CD14-positive monocyte (primary cell): ENCODE results near the gene PCNT. TPM values are rescaled to one million over a fixed set of nuclear protein-coding genes. Genes with fewer than 3 reads are reported as not detected.

ENCODE experiments used
- DNase-seq, 3 donors: peaks; one replicate each; pipeline ENCODE4 v3.0.0-alpha.2; 2011 to 2022
- H2AFZ ChIP-seq: 2 replicates; pipeline ENCODE4 v1.6.0; 2012; ENCODE audit warnings: mild to moderate bottlenecking, low read depth, low read length, inconsistent platforms; ENCODE audit not compliant: insufficient read depth, poor library complexity, severe bottlenecking
- H3K27ac ChIP-seq, 2 donors: 1 replicate in 1 of 2; 2 replicates in 1 of 2; pipeline ENCODE4 v1.5.1; 2012 to 2013; ENCODE audit warnings: low read length in 2 of 2, control low read depth in 1 of 2, inconsistent platforms in 1 of 2, low read depth in 1 of 2, mild to moderate bottlenecking in 1 of 2
- H3K27me3 ChIP-seq, 2 donors: one replicate each; pipeline versions ENCODE4 v1.6.0 to v1.6.1; 2011 to 2013; ENCODE audit warnings: low read length in 2 of 2; ENCODE audit not compliant: control insufficient read depth in 2 of 2, insufficient read depth in 2 of 2
- H3K36me3 ChIP-seq, 2 donors: replicated peaks in 1 of 2; 1 replicate in 1 of 2; 2 replicates in 1 of 2; pipeline versions ENCODE4 v1.5.1 to v1.6.1; 2012 to 2013; ENCODE audit warnings: low read length in 2 of 2, control low read depth in 1 of 2, inconsistent platforms in 1 of 2, mild to moderate bottlenecking in 1 of 2; ENCODE audit not compliant: insufficient read depth in 2 of 2, control insufficient read depth in 1 of 2
- H3K4me1 ChIP-seq, 2 donors: 1 replicate in 1 of 2; 2 replicates in 1 of 2; pipeline versions ENCODE4 v1.5.1 to v1.6.1; 2012 to 2013; ENCODE audit warnings: low read length in 2 of 2, control low read depth in 1 of 2, inconsistent platforms in 1 of 2, mild to moderate bottlenecking in 1 of 2, moderate library complexity in 1 of 2; ENCODE audit not compliant: insufficient read depth in 2 of 2, control insufficient read depth in 1 of 2
- H3K4me2 ChIP-seq: replicated peaks from 2 replicates; pipeline ENCODE3; 2012; ENCODE audit warnings: low read length, moderate library complexity, mild to moderate bottlenecking; ENCODE audit not compliant: poor library complexity, severe bottlenecking; ENCODE audit errors: extremely low read depth
- H3K4me3 ChIP-seq, 3 experiments: fragments of 200-600 bp in 1 of 3; sonication (generic) in 1 of 3; replicated peaks in 1 of 3; 1 replicate in 2 of 3; 2 replicates in 1 of 3; pipeline ENCODE4 v1.5.1; 2011 to 2013; ENCODE audit warnings: low read length in 3 of 3, mild to moderate bottlenecking in 3 of 3, control low read depth in 2 of 3, low read depth in 2 of 3, inconsistent platforms in 1 of 3, moderate library complexity in 1 of 3
- H3K79me2 ChIP-seq: 2 replicates; pipeline ENCODE4 v1.6.0; 2012; ENCODE audit warnings: mild to moderate bottlenecking, control low read depth, inconsistent platforms, low read length, moderate library complexity; ENCODE audit not compliant: insufficient read depth
- H3K9ac ChIP-seq: 2 replicates; pipeline ENCODE4 v1.6.0; 2017; ENCODE audit warnings: low read length, mild to moderate bottlenecking; ENCODE audit not compliant: insufficient read depth, poor library complexity, severe bottlenecking
- H3K9me3 ChIP-seq, 2 donors: replicated peaks in 1 of 2; 1 replicate in 1 of 2; 2 replicates in 1 of 2; pipeline versions ENCODE4 v1.5.1 to v1.6.1; 2012 to 2013; ENCODE audit warnings: low read length in 2 of 2, control low read depth in 1 of 2; ENCODE audit not compliant: control insufficient read depth in 1 of 2, insufficient read depth in 1 of 2
- H4K20me1 ChIP-seq: 2 replicates; pipeline ENCODE4 v1.6.0; 2012; ENCODE audit warnings: mild to moderate bottlenecking, low read length, control low read depth, moderate library complexity; ENCODE audit not compliant: insufficient read depth
- H3K27ac Mint-ChIP-seq, 7 donors: one replicate each; pipeline ENCODE4 v1.8.0; 2020; ENCODE audit warnings: mild to moderate bottlenecking in 7 of 7, mixed read lengths in 7 of 7, moderate library complexity in 6 of 7, inconsistent platforms in 2 of 7
- H3K27me3 Mint-ChIP-seq, 3 donors: one replicate each; pipeline ENCODE4 v1.8.0; 2021 to 2022; ENCODE audit warnings: low read depth in 3 of 3, mild to moderate bottlenecking in 3 of 3, mixed read lengths in 3 of 3, moderate library complexity in 3 of 3, inconsistent platforms in 1 of 3
- H3K36me3 Mint-ChIP-seq, 2 donors: one replicate each; pipeline ENCODE4 v1.8.0; 2020; ENCODE audit warnings: mixed read lengths in 2 of 2, inconsistent platforms in 1 of 2, mild to moderate bottlenecking in 1 of 2
- H3K4me1 Mint-ChIP-seq: one replicate; pipeline ENCODE4 v1.8.0; 2020; ENCODE audit warnings: mild to moderate bottlenecking, mixed read lengths
- H3K4me3 Mint-ChIP-seq, 2 donors: one replicate each; pipeline ENCODE4 v1.8.0; 2020; ENCODE audit warnings: mild to moderate bottlenecking in 2 of 2, mixed read lengths in 2 of 2, moderate library complexity in 1 of 2
- H3K9me3 Mint-ChIP-seq, 7 donors: one replicate each; pipeline ENCODE4 v1.8.0; 2020 to 2022; ENCODE audit warnings: mixed read lengths in 7 of 7, mild to moderate bottlenecking in 6 of 7, moderate library complexity in 6 of 7, inconsistent platforms in 2 of 7
- WGBS: methylation state at CpG from one replicate; pipeline ENCODE4 v1.1.5; 2013; ENCODE audit warnings: missing lambda C conversion rate; ENCODE audit not compliant: insufficient coverage; 5-methylcytosine and 5-hydroxymethylcytosine counted together
- intact Hi-C, 2 donors: fragments of 100-400 bp; cut with micrococcal nuclease; formaldehyde crosslinking; loops; one replicate each; pipeline versions ENCODE4 v1.15.0 to v1.15.1; 2023
- polyA plus RNA-seq, 3 donors: library from polyadenylated mRNA; depleted of rRNA in 1 of 3; unstranded in 2 of 3; stranded (reverse) in 1 of 3; fragments of 300-500 nt in 2 of 3; fragments of >200 nt in 1 of 3; fragmentation: Illumina TruSeq in 2 of 3; gene quantifications; 1 replicate in 2 of 3; 2 replicates in 1 of 3; pipeline ENCODE4 v1.2.3, GENCODE V29; 2012 to 2021
- TF ChIP-seq, protein P1 (sequence below): fragments of 200-600 bp; IDR thresholded peaks from one replicate; pipeline ENCODE4 v1.8.0; 2022; ENCODE audit warnings: antibody characterized with exemption, mild to moderate bottlenecking

The PCNT gene
- polyA plus RNA-seq, 3 donors: 4.2 to 16.3 (median 5.1) TPM

DNA sequence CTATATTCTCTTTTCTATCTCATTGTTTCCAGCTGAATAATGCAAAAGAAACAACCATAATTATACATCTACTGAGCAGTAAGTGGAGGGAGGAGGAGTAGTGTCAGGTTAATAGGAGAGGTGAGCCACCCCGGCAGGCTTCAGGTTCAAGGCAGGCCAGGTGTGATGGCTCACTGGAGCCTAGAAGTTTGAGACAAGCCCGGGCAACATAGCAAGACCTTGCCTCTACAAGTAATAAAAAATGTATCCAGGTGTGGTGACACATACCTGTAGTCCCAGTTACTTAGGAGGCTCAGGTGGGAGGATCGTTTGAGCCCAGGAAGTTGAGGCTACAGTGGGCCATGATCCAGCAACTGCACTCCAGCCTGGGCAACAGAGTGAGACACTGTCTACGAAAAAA is 132.8 kb downstream of the PCNT start:
- H3K9me3 Mint-ChIP-seq: peaks cover 0 to 1% (median 0%) of the 10 kb centered on the region in 7 donors
- DNase-seq: no peak
- H3K4me1 Mint-ChIP-seq: peaks cover 48% of the 10 kb centered on the region
- Histone ChIP-seq H3K27ac (peak overlapping the region in 1 of 2 donors; percentile 46), H3K4me1 (peaks cover 25 to 45% of the 10 kb centered on the region in 2 donors), H3K4me2 (no peak overlapping the region), H2AFZ (no peak overlapping the region), H3K27me3 (no peaks in the 10 kb centered on the region), H3K36me3 (peaks cover 0 to 7% of the 10 kb centered on the region in 2 donors), H3K9me3 (no peaks in the 10 kb centered on the region), H3K9ac (no peak overlapping the region), H3K79me2 (peaks cover 84% of the 10 kb centered on the region), H3K4me3 (no peak overlapping the region), H4K20me1 (peaks cover 20% of the 10 kb centered on the region)
- TF ChIP-seq, protein P1, sequence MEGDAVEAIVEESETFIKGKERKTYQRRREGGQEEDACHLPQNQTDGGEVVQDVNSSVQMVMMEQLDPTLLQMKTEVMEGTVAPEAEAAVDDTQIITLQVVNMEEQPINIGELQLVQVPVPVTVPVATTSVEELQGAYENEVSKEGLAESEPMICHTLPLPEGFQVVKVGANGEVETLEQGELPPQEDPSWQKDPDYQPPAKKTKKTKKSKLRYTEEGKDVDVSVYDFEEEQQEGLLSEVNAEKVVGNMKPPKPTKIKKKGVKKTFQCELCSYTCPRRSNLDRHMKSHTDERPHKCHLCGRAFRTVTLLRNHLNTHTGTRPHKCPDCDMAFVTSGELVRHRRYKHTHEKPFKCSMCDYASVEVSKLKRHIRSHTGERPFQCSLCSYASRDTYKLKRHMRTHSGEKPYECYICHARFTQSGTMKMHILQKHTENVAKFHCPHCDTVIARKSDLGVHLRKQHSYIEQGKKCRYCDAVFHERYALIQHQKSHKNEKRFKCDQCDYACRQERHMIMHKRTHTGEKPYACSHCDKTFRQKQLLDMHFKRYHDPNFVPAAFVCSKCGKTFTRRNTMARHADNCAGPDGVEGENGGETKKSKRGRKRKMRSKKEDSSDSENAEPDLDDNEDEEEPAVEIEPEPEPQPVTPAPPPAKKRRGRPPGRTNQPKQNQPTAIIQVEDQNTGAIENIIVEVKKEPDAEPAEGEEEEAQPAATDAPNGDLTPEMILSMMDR: no peak
- peaks cover 0 to 4% (median 0%) of the 10 kb centered on the region in 3 donors for H3K27me3 Mint-ChIP-seq
- intact Hi-C loops: loop anchor here (5.0 kb wide), 2 partner anchors 134 to 269 kb away; partner anchors contain the start of genes C21orf58 (in 1 of the 2) and PCNT (in 1 of the 2)
- no peak overlapping the region for H3K4me3 Mint-ChIP-seq
- H3K27ac Mint-ChIP-seq: peak overlapping the region in 2 of 7 donors; percentile 34 to 58
- peaks cover 5 to 11% of the 10 kb centered on the region in 2 donors for H3K36me3 Mint-ChIP-seq
- WGBS: 95% methylated on average over 2 of the region's 4 CpGs

DNA sequence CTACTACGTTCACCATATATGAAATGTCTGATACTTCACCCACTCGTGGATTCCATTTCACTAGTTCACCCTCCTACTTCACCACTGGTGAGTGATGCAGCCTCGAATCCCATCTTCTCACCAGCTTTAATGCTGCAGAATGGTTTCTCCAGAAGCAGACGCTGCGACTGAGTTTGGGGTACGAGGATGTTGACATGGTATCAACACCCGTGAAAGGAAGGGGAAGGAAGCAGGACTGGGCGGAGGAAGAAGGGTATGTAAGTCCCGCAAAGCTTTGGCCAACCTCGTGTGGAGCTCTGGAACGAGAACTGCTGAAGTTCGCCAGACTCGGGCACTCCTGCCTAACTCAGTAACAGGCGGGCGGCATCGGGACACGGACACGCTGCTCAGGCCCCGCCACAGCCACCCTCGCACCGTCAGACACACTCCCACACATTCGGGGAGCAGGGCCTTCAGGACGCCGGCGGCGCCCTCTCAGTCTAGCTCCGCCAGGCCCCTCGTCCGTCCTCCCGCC is 133.9 kb downstream of the PCNT start:
- peaks cover 25 to 45% of the 10 kb centered on the region in 2 donors for H3K4me1 ChIP-seq
- intact Hi-C loops: loop anchor here (5.0 kb wide), 2 partner anchors 136 to 271 kb away; partner anchors contain the start of genes C21orf58 (in 1 of the 2) and PCNT (in 1 of the 2)
- 0% methylated on average over 27 of the region's 30 CpGs for WGBS

More for the DNA sequence above, 133.9 kb downstream of the PCNT start:
- TF ChIP-seq, protein P1: no peak
- peak overlapping the region; percentile 88 to 96 (median 90) for H3K4me3 ChIP-seq
- H3K9me3 ChIP-seq: no peaks in the 10 kb centered on the region
- peaks cover 25% of the 10 kb centered on the region for H4K20me1 ChIP-seq
- H3K36me3 ChIP-seq: peaks cover 0 to 12% of the 10 kb centered on the region in 2 donors
- peaks cover 0 to 4% (median 0%) of the 10 kb centered on the region in 3 donors for H3K27me3 Mint-ChIP-seq
- peak overlapping the region; percentile 87 to 98 (median 93) for H3K27ac Mint-ChIP-seq
- H3K36me3 Mint-ChIP-seq: peaks cover 9 to 11% of the 10 kb centered on the region in 2 donors
- H3K4me3 Mint-ChIP-seq: peak overlapping the region; percentile 84 to 92
- H3K9ac ChIP-seq: peak overlapping the region; percentile 83
- no peaks in the 10 kb centered on the region for H3K27me3 ChIP-seq
- H3K4me1 Mint-ChIP-seq: peaks cover 51% of the 10 kb centered on the region
- peaks cover 89% of the 10 kb centered on the region for H3K79me2 ChIP-seq
- H2AFZ ChIP-seq: peak overlapping the region; percentile 93
- H3K27ac ChIP-seq: peak overlapping the region; percentile 88 to 93
- H3K9me3 Mint-ChIP-seq: no peaks in the 10 kb centered on the region
- H3K4me2 ChIP-seq: peak overlapping the region; percentile 88
- DNase-seq: peak; percentile 32 to 54 (median 38)
